ENCODE measurements around the gene PPP1R7. TPM values are rescaled to one million over a fixed set of nuclear protein-coding genes. Genes with fewer than 3 reads are reported as not detected.
A peak's percentile ranks its signal among the peaks of the same experiment; 100 is the strongest.

PPP1R7 gene
- total and polyA plus RNA-seq, 10 donors: 36.1 to 89.3 (median 48.8) TPM

- H3K36me3 ChIP-seq: peaks cover 0 to 26% (median 1%) of the 10 kb centered on the region in 6 donors
- no peaks in the 10 kb centered on the region for H3K9me3 ChIP-seq
- DNase-seq: no peak
- H3K27ac ChIP-seq: peak overlapping the region in 7 of 8 donors; percentile 48 to 87 (median 80)
- H3K4me3 ChIP-seq: peak overlapping the region in 2 of 8 donors; percentile 39 to 45
- WGBS, 5 donors: 80 to 87% (median 84%) methylated on average over 14 of the region's 14 CpGs
- peaks cover 9 to 84% (median 30%) of the 10 kb centered on the region in 6 donors for H3K4me1 ChIP-seq
- TF ChIP-seq POLR2AphosphoS5 (IDR thresholded peaks at IDR 0.05) (no peak), CTCF (IDR thresholded peaks at IDR 0.05 in 8 of 11, conservative IDR thresholded peaks at IDR 0.05 in 3 of 11) (no peak), POLR2A (IDR thresholded peaks at IDR 0.05) (no peak)
- H3K27me3 ChIP-seq (replicated peaks in 1 of 7): no peaks in the 10 kb centered on the region
- intact Hi-C loops (cut with DNase I; ENCODE audit: low total_unique reads): no loop called here
Measured at GRCh38 chr2:241109210-241110088, 40.8 kb upstream of the PPP1R7 start.

GRCh38 chr2:241110089-241110606 is 40.1 kb upstream of the PPP1R7 start:
- Histone ChIP-seq H3K4me1 (peaks cover 9 to 78% (median 30%) of the 10 kb centered on the region in 6 donors), H3K27me3 (replicated peaks in 1 of 7) (no peaks in the 10 kb centered on the region), H3K27ac (peak overlapping the region; percentile 29 to 87 (median 80)), H3K9me3 (no peaks in the 10 kb centered on the region), H3K4me3 (peak overlapping the region in 3 of 8 donors; percentile 2 to 45 (median 39)), H3K36me3 (peaks cover 0 to 33% (median 7%) of the 10 kb centered on the region in 6 donors)
- no peak for TF ChIP-seq POLR2AphosphoS5 (IDR thresholded peaks at IDR 0.05)
- DNase-seq: no peak
- intact Hi-C loops (cut with DNase I; ENCODE audit: low total_unique reads): no loop called here
- 75 to 87% (median 84%) methylated on average over 9 of the region's 9 CpGs for WGBS, 5 donors

GRCh38 chr2:241110607-241111439 is 39.4 kb upstream of the PPP1R7 start:
- peak; percentile 86 for DNase-seq
- peaks cover 9 to 71% (median 30%) of the 10 kb centered on the region in 6 donors for H3K4me1 ChIP-seq
- H3K4me3 ChIP-seq: peak overlapping the region in 5 of 8 donors; percentile 2 to 45 (median 11)
- TF ChIP-seq POLR2AphosphoS5 (IDR thresholded peaks at IDR 0.05) (peak; percentile 49 to 81 (median 58)), POLR2A (IDR thresholded peaks at IDR 0.05) (no peak)
- no peaks in the 10 kb centered on the region for H3K27me3 ChIP-seq (replicated peaks in 1 of 7)
- H3K36me3 ChIP-seq: peaks cover 0 to 34% (median 8%) of the 10 kb centered on the region in 6 donors
- peak overlapping the region; percentile 29 to 87 (median 80) for H3K27ac ChIP-seq
- intact Hi-C loops (cut with DNase I; ENCODE audit: low total_unique reads): no loop called here
- no peaks in the 10 kb centered on the region for H3K9me3 ChIP-seq
- WGBS, 5 donors: 61 to 80% (median 72%) methylated on average over 14 to 19 of the region's 19 CpGs

- no peak for DNase-seq
- Histone ChIP-seq H3K9me3 (no peaks in the 10 kb centered on the region), H3K36me3 (peaks cover 0 to 33% (median 8%) of the 10 kb centered on the region in 6 donors), H3K4me1 (peaks cover 9 to 67% (median 30%) of the 10 kb centered on the region in 6 donors), H3K27ac (peak overlapping the region in 7 of 8 donors; percentile 48 to 87 (median 80)), H3K4me3 (peak overlapping the region in 5 of 8 donors; percentile 2 to 45 (median 11)), H3K27me3 (replicated peaks in 1 of 7) (no peaks in the 10 kb centered on the region)
- peak in 2 of 3 donors; percentile 24 to 43 for TF ChIP-seq POLR2AphosphoS5 (IDR thresholded peaks at IDR 0.05)
- TF ChIP-seq CTCF (IDR thresholded peaks at IDR 0.05 in 8 of 11, conservative IDR thresholded peaks at IDR 0.05 in 3 of 11): no peak
- 58 to 75% (median 72%) methylated on average over 9 of the region's 9 CpGs for WGBS, 5 donors
- intact Hi-C loops (cut with DNase I; ENCODE audit: low total_unique reads): no loop called here
Measured at GRCh38 chr2:241111440-241111805, 38.8 kb upstream of the PPP1R7 start.
